ENCODE results near the gene RCOR3.

RCOR3 gene

DNA sequence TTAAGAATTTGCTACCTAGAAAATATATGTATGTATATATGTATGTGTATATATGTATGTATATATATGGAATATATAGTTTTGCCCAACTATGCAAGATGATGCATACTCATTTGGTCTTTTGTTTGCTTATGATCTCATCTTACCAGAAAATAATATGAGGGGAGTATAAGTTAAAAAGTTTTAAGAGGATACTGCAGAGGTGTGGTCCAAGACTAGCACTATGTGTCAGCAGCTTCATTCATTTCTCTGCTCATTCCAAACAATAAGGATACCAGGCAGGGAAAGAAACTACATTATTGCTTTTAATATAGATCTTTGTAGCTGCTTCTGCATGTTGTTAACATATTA is 22.8 kb downstream of the RCOR3 start:
- peaks cover 53% of the 10 kb centered on the region for H3K36me3 ChIP-seq
- TF ChIP-seq CTCF (IDR thresholded peaks at IDR 0.05; ENCODE audit: low read depth, low read length) = no peak
- H3K27me3 ChIP-seq = no peaks in the 10 kb centered on the region
- no peak overlapping the region for H3K4me3 ChIP-seq (ENCODE audit: low read depth, low read length)
- no peak for DNase-seq
- H3K4me1 ChIP-seq = no peaks in the 10 kb centered on the region
- no peaks in the 10 kb centered on the region for H3K9me3 ChIP-seq

DNA sequence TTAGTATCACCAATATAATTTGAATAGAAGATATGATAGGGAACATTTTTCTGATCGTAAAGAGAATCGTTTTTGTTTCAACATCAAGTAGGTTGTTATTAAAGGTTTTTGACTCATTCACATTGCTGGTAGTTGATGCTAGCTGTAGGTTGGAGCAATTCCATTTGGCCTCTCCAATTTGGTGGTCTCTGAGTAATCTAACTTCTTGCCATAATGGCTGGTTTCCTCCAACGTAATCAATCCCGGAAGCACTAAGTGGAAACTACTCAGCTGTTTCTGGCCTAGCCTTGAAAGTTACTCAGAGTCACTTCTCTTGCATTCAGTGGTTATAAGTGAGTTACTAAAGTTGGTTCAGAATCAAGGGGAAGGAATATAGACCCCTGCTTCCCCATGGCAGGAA is 26.0 kb downstream of the RCOR3 start:
- DNase-seq = no peak

DNA sequence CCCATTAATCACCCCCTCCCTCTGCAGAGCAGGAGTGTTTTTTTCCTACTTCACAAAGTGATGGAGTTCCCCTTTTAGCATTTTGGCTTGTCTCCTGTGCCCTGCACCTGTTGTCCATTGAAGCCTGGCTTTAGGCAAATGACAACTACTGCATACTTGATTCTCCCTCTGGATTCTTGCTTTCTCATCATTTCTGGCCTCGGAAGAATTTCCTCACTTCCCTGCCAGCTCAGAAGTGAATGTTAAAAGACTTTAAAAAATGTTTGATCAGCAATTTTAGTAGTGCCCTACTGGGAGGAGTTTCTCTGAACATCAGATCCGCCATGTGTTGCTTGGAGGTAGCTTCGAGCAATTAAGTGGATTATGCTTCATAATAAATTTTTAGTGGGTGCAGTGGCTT is 28.1 kb downstream of the RCOR3 start:
- Histone ChIP-seq H3K9me3 (no peaks in the 10 kb centered on the region), H3K4me1 (no peaks in the 10 kb centered on the region), H3K27me3 (no peaks in the 10 kb centered on the region), H3K4me3 (ENCODE audit: low read depth, low read length) (no peak overlapping the region), H3K36me3 (peaks cover 70% of the 10 kb centered on the region)
- no peak for DNase-seq
- TF ChIP-seq CTCF (IDR thresholded peaks at IDR 0.05; ENCODE audit: low read depth, low read length) = no peak

More for the DNA sequence above, 26.0 kb downstream of the RCOR3 start:
- TF ChIP-seq CTCF (IDR thresholded peaks at IDR 0.05; ENCODE audit: low read depth, low read length) = no peak
- Histone ChIP-seq H3K27me3 (no peaks in the 10 kb centered on the region), H3K9me3 (no peaks in the 10 kb centered on the region), H3K36me3 (peaks cover 57% of the 10 kb centered on the region), H3K4me1 (no peaks in the 10 kb centered on the region), H3K4me3 (ENCODE audit: low read depth, low read length) (no peak overlapping the region)

GRCh38 chr1:211292411-211292810 is 33.2 kb downstream of the RCOR3 start:
- Histone ChIP-seq H3K4me3 (ENCODE audit: low read depth, low read length) (no peak overlapping the region), H3K9me3 (no peaks in the 10 kb centered on the region), H3K27me3 (no peaks in the 10 kb centered on the region), H3K36me3 (peaks cover 67% of the 10 kb centered on the region), H3K4me1 (no peaks in the 10 kb centered on the region)
- no peak for TF ChIP-seq CTCF (IDR thresholded peaks at IDR 0.05; ENCODE audit: low read depth, low read length)
- DNase-seq = no peak

DNA sequence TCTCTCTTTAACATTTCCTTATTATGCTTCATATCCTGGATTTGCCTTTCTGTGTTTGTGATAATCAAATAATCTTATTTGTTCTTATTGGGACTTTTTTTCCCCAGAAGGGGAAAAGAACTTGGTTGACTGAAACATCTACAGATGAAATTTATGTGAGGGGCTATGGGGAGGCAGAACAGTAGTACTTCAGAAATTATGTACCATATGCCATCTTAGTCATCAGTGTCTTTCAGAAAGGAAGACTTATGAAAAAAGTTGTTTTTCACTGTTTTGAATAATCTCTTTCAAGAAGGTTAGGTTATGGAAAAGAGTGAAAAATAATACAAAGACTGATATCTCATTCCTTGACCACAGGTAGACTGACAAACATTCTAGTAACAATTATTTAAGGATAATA is 37.2 kb downstream of the RCOR3 start:
- TF ChIP-seq CTCF (IDR thresholded peaks at IDR 0.05; ENCODE audit: low read depth, low read length) = no peak

GRCh38 chr1:211305044-211305443 is 45.9 kb downstream of the RCOR3 start:
- H3K9me3 ChIP-seq = no peaks in the 10 kb centered on the region
- no peaks in the 10 kb centered on the region for H3K27me3 ChIP-seq
- no peaks in the 10 kb centered on the region for H3K4me1 ChIP-seq
- peaks cover 2% of the 10 kb centered on the region for H3K36me3 ChIP-seq
- H3K4me3 ChIP-seq (ENCODE audit: low read depth, low read length) = no peak overlapping the region
- no peak for TF ChIP-seq CTCF (IDR thresholded peaks at IDR 0.05; ENCODE audit: low read depth, low read length)
- DNase-seq = no peak

More for the DNA sequence above, 37.2 kb downstream of the RCOR3 start:
- Histone ChIP-seq H3K4me1 (no peaks in the 10 kb centered on the region), H3K4me3 (ENCODE audit: low read depth, low read length) (no peak overlapping the region), H3K36me3 (peaks cover 44% of the 10 kb centered on the region), H3K9me3 (no peaks in the 10 kb centered on the region), H3K27me3 (no peaks in the 10 kb centered on the region)
- DNase-seq = no peak

Data from BE2C (cell line).